Measurements from ENCODE around the gene KIFAP3. TPM values are rescaled to one million over a fixed set of nuclear protein-coding genes. Genes with fewer than 3 reads are reported as not detected.
"Not testable (repeated sequence)": the region's sequence is repeated elsewhere in the genome, so short reads cannot be mapped to it uniquely, and the experiment has no call there.

Gene KIFAP3
- total RNA-seq, 1 donor from 2014 or later = 26.6 TPM

DNA sequence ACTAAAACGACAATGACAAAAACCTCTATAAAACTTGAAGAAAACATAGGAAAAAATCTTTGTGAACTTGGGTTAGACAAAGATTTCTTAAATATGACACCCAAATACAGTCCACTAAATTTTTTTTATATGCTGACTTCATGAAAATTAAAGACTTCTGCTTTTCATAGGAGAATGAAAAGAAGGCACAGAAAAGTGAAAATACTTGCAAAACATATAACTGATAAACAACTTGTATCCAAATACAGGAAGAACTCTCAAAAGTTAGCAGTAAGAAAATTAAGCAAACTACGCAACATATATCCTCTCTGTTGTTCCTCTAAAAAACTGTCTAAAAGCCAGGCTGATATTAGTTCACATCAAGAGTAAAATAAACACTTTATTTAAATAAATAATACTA, 53.6 kb downstream of the KIFAP3 start:
- TF ChIP-seq, protein P1, sequence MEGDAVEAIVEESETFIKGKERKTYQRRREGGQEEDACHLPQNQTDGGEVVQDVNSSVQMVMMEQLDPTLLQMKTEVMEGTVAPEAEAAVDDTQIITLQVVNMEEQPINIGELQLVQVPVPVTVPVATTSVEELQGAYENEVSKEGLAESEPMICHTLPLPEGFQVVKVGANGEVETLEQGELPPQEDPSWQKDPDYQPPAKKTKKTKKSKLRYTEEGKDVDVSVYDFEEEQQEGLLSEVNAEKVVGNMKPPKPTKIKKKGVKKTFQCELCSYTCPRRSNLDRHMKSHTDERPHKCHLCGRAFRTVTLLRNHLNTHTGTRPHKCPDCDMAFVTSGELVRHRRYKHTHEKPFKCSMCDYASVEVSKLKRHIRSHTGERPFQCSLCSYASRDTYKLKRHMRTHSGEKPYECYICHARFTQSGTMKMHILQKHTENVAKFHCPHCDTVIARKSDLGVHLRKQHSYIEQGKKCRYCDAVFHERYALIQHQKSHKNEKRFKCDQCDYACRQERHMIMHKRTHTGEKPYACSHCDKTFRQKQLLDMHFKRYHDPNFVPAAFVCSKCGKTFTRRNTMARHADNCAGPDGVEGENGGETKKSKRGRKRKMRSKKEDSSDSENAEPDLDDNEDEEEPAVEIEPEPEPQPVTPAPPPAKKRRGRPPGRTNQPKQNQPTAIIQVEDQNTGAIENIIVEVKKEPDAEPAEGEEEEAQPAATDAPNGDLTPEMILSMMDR (IDR thresholded peaks at IDR 0.05; ENCODE audit: insufficient read depth, low read length, poor library complexity, severe bottlenecking) = no peak
- H3K36me3 ChIP-seq (ENCODE audit: control insufficient read depth, insufficient read depth, low read length) = no peaks in the 10 kb centered on the region
- DNase-seq (ENCODE audit: low read depth) = no peak
- no peaks in the 10 kb centered on the region for H3K27me3 ChIP-seq (ENCODE audit: control insufficient read depth, insufficient read depth, low read length)
- H3K4me3 ChIP-seq (ENCODE audit: low read depth, low read length) = no peak overlapping the region

DNA sequence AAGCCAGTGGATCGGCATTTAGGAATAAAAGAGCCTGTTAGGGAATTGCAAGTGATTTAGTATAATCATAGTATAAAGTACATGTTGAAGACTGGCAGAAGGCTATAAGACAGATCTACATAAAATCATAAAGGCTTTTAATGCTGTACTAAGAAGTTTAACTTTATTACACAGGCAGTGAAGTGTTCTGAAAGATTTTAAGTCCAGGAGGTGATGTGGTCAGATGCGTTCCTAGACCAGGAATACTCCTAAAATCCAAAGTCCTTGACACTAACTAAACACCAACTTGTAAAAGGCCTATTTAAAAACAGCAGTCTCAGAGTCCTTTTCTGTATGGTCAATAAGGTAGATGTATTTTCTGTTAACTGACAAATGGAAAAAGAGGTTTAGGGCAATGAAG, 57.0 kb downstream of the KIFAP3 start:
- no peaks in the 10 kb centered on the region for H3K36me3 ChIP-seq (ENCODE audit: control insufficient read depth, insufficient read depth, low read length)
- TF ChIP-seq, protein P1 (IDR thresholded peaks at IDR 0.05; ENCODE audit: insufficient read depth, low read length, poor library complexity, severe bottlenecking) = no peak
- DNase-seq (ENCODE audit: low read depth) = no peak
- no peak overlapping the region for H3K4me3 ChIP-seq (ENCODE audit: low read depth, low read length)
- no peaks in the 10 kb centered on the region for H3K27me3 ChIP-seq (ENCODE audit: control insufficient read depth, insufficient read depth, low read length)

DNA sequence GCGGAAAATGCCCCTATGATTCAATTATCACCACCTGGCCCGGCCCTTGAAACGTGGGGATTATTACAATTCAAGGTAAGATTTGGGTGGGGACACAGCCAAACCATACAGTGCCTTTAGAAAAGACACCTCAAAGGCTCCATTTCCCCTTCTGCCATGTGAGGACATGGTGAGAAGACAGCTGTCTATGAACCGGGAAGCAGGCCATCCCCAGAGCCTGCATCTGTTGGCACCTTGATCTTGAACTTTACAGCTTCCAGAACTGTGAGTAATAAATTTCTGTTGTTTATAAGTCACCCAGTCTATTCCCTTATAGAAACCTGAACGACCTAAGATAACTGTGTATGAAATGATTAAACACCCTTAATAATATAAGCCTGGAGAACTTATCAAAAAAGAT, 61.6 kb downstream of the KIFAP3 start:
- Histone ChIP-seq H3K36me3 (ENCODE audit: control insufficient read depth, insufficient read depth, low read length) (no peaks in the 10 kb centered on the region), H3K27me3 (ENCODE audit: control insufficient read depth, insufficient read depth, low read length) (no peaks in the 10 kb centered on the region), H3K4me3 (ENCODE audit: low read depth, low read length) (no peak overlapping the region)
- DNase-seq (ENCODE audit: low read depth) = no peak
- TF ChIP-seq, protein P1 (IDR thresholded peaks at IDR 0.05; ENCODE audit: insufficient read depth, low read length, poor library complexity, severe bottlenecking) = no peak

DNA sequence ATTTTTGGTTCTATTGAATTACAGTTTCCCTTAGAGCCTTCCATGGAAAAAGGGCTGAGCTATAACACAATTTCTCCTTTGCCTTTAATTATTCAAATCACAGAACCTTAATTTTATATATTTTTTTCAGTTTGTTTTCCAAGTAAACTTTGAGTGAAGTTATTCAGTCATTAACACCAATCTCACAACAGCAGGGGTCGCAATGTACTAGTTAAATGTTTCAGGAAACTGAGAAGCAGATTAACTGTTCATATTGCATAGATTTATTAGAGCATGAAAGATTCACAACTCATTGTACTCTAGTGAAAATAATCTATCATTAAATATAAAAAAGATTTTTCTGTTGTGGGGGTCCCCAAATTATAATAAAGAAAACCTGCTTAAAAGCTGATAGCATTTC, 64.1 kb downstream of the KIFAP3 start:
- H3K4me3 ChIP-seq (ENCODE audit: low read depth, low read length) = no peak overlapping the region
- no peaks in the 10 kb centered on the region for H3K36me3 ChIP-seq (ENCODE audit: control insufficient read depth, insufficient read depth, low read length)
- TF ChIP-seq, protein P1 (IDR thresholded peaks at IDR 0.05; ENCODE audit: insufficient read depth, low read length, poor library complexity, severe bottlenecking) = peak; percentile 21
- H3K27me3 ChIP-seq (ENCODE audit: control insufficient read depth, insufficient read depth, low read length) = no peaks in the 10 kb centered on the region
- DNase-seq (ENCODE audit: low read depth) = no peak

DNA sequence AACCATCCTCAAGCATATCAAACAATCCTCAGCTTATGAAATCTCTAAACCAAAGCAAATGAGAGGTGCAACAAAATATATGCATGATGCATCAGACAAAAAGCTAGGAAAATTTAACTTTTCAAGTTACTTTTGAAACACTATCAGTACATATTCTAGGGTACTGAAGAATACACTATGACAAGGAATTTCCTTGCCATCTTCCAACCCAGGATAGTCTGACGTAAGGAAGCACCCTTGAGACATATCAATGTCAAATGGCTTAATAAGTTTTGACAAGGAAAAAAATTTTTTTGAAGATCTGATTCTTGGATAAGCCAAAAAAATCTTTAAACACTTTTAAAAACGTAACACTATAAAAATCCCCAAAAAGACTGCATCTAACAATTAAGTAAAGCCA, 64.9 kb downstream of the KIFAP3 start:
- DNase-seq (ENCODE audit: low read depth) = no peak
- TF ChIP-seq, protein P1 (IDR thresholded peaks at IDR 0.05; ENCODE audit: insufficient read depth, low read length, poor library complexity, severe bottlenecking) = no peak
- Histone ChIP-seq H3K36me3 (ENCODE audit: control insufficient read depth, insufficient read depth, low read length) (no peaks in the 10 kb centered on the region), H3K27me3 (ENCODE audit: control insufficient read depth, insufficient read depth, low read length) (no peaks in the 10 kb centered on the region), H3K4me3 (ENCODE audit: low read depth, low read length) (no peak overlapping the region)

DNA sequence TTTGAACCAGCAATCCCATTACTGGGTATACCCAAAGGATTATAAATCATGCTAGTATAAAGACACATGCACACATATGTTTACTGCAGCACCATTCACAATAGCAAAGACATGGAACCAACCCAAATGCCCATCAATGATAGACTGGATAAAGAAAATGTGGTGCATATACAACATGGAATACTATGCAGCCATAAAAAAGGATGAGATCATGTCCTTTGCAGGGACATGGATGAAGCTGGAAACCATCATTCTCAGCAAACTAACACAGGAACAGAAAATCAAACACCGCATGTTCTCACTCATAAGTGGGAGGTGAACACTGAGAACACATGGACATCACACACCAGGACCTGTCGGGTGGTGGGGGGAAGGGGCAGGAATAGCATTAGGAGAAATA, 65.8 kb downstream of the KIFAP3 start:
- DNase-seq (ENCODE audit: low read depth); H3K4me3 ChIP-seq (ENCODE audit: low read depth, low read length); H3K27me3 ChIP-seq (ENCODE audit: control insufficient read depth, insufficient read depth, low read length); H3K36me3 ChIP-seq (ENCODE audit: control insufficient read depth, insufficient read depth, low read length): not testable (repeated sequence)

DNA sequence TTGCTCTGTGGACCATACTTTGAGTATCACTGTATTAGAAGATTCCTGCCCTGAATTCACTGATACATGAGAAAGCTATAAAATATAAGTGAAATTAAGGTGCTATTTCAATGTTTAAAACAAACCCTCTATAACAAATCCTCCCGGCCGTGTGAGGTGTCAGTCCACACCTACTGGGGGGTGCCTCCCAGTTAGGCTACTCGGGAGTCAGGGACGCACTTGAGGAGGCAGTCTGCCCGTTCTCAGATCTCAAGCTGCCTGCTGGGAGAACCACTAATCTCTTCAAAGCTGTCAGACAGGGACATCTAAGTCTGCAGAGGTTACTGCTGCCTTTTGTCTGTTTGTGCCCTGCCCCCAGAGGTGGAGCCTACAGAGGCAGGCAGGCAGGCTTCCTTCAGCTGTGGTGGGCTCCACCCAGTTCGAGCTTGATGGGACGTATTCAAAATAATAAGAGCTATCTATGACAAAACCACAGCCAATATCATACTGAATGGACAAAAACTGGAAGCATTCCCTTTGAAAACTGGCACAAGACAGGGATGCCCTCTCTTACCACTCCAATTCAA, 71.1 kb downstream of the KIFAP3 start:
- not testable (repeated sequence) for DNase-seq (ENCODE audit: low read depth)

More for the DNA sequence above, 71.1 kb downstream of the KIFAP3 start:
- H3K27me3 ChIP-seq (ENCODE audit: control insufficient read depth, insufficient read depth, low read length); H3K4me3 ChIP-seq (ENCODE audit: low read depth, low read length); H3K36me3 ChIP-seq (ENCODE audit: control insufficient read depth, insufficient read depth, low read length): not testable (repeated sequence)

All from kidney epithelial cell (primary cell).